ENCODE measurements around the gene ETHE1. TPM values are rescaled to one million over a fixed set of nuclear protein-coding genes. Genes with fewer than 3 reads are reported as not detected.

Gene ETHE1
- total RNA-seq, 1 donor from 2014 or later, result 57.3 TPM

- no peak overlapping the region for H3K4me3 Mint-ChIP-seq
- H3K4me1 Mint-ChIP-seq (ENCODE audit: unreplicated experiment), result no peaks in the 10 kb centered on the region
These were observed 15.1 kb upstream of the ETHE1 start for GRCh38 chr19:43541920-43542650.

DNA sequence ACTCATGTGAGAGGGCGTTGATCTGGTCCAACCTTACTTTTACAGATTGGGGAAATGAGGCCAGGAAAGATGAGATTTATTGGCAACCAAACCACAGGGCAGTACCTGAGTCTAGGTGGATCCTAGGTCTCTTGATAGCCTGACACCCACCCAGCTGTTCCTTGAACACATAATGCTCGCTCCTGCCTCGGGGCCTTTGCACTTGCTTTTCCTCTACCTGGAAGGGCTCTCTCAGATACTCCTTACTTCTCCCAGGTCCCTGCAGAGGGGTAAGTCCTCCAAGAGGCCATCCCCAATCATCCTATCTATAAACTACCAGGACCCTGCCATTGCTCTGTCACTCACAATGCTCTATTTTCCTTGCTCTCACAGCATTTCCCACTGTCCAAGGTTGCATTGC, 13.4 kb upstream of the ETHE1 start:
- no peak overlapping the region for H3K27ac Mint-ChIP-seq
- TF ChIP-seq, protein P1, sequence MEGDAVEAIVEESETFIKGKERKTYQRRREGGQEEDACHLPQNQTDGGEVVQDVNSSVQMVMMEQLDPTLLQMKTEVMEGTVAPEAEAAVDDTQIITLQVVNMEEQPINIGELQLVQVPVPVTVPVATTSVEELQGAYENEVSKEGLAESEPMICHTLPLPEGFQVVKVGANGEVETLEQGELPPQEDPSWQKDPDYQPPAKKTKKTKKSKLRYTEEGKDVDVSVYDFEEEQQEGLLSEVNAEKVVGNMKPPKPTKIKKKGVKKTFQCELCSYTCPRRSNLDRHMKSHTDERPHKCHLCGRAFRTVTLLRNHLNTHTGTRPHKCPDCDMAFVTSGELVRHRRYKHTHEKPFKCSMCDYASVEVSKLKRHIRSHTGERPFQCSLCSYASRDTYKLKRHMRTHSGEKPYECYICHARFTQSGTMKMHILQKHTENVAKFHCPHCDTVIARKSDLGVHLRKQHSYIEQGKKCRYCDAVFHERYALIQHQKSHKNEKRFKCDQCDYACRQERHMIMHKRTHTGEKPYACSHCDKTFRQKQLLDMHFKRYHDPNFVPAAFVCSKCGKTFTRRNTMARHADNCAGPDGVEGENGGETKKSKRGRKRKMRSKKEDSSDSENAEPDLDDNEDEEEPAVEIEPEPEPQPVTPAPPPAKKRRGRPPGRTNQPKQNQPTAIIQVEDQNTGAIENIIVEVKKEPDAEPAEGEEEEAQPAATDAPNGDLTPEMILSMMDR (conservative IDR thresholded peaks at IDR 0.05), result no peak
- H3K27me3 Mint-ChIP-seq, result no peaks in the 10 kb centered on the region
- peaks cover 2% of the 10 kb centered on the region for H3K4me1 Mint-ChIP-seq (ENCODE audit: unreplicated experiment)
- peaks cover 5% of the 10 kb centered on the region for H3K9me3 Mint-ChIP-seq
- no peak overlapping the region for H3K4me3 Mint-ChIP-seq
- DNase-seq (ENCODE audit: extremely low spot score, unreplicated experiment), result no peak
- peaks cover 41% of the 10 kb centered on the region for H3K36me3 Mint-ChIP-seq

More at GRCh38 chr19:43541920-43542650, 15.1 kb upstream of the ETHE1 start:
- Mint-ChIP-seq H3K9me3 (peaks cover 5% of the 10 kb centered on the region), H3K27me3 (no peaks in the 10 kb centered on the region), H3K36me3 (peaks cover 36% of the 10 kb centered on the region), H3K27ac (no peak overlapping the region)
- TF ChIP-seq, protein P1 (conservative IDR thresholded peaks at IDR 0.05), result no peak
- DNase-seq (ENCODE audit: extremely low spot score, unreplicated experiment), result no peak

- no peak overlapping the region for H3K27ac Mint-ChIP-seq
- H3K9me3 Mint-ChIP-seq, result peaks cover 5% of the 10 kb centered on the region
- H3K4me3 Mint-ChIP-seq, result no peak overlapping the region
- H3K4me1 Mint-ChIP-seq (ENCODE audit: unreplicated experiment), result peaks cover 4% of the 10 kb centered on the region
- no peaks in the 10 kb centered on the region for H3K27me3 Mint-ChIP-seq
- TF ChIP-seq, protein P1 (conservative IDR thresholded peaks at IDR 0.05), result no peak
- peaks cover 41% of the 10 kb centered on the region for H3K36me3 Mint-ChIP-seq
- no peak for DNase-seq (ENCODE audit: extremely low spot score, unreplicated experiment)
These were observed 11.9 kb upstream of the ETHE1 start for GRCh38 chr19:43538922-43539321.

- peak; percentile 75 for DNase-seq (ENCODE audit: extremely low spot score, unreplicated experiment)
- H3K27me3 Mint-ChIP-seq, result no peaks in the 10 kb centered on the region
- H3K9me3 Mint-ChIP-seq, result peaks cover 5% of the 10 kb centered on the region
- TF ChIP-seq, protein P1 (conservative IDR thresholded peaks at IDR 0.05), result peak; percentile 66
- H3K4me1 Mint-ChIP-seq (ENCODE audit: unreplicated experiment), result peaks cover 4% of the 10 kb centered on the region
- H3K27ac Mint-ChIP-seq, result peak overlapping the region; percentile 48
- peaks cover 28% of the 10 kb centered on the region for H3K36me3 Mint-ChIP-seq
- H3K4me3 Mint-ChIP-seq, result peak overlapping the region; percentile 78
These were observed 8.1 kb upstream of the ETHE1 start for GRCh38 chr19:43534816-43535761.

GRCh38 chr19:43534305-43534815, 7.4 kb upstream of the ETHE1 start:
- Mint-ChIP-seq H3K36me3 (peaks cover 23% of the 10 kb centered on the region), H3K27me3 (no peaks in the 10 kb centered on the region), H3K4me1 (ENCODE audit: unreplicated experiment) (peaks cover 4% of the 10 kb centered on the region), H3K4me3 (peak overlapping the region; percentile 94), H3K9me3 (peaks cover 4% of the 10 kb centered on the region), H3K27ac (peak overlapping the region; percentile 98)
- DNase-seq (ENCODE audit: extremely low spot score, unreplicated experiment), result no peak
- TF ChIP-seq, protein P1 (conservative IDR thresholded peaks at IDR 0.05), result no peak
